WI38 (cell line): Measurements from ENCODE around the gene PDE11A.

Experiments
- H3K4me3 ChIP-seq: 2 replicates; pipeline ENCODE4 v1.5.1; 2011; ENCODE audit warnings: low read depth, mild to moderate bottlenecking, control low read depth, low read length
- CTCF ChIP-seq: IDR thresholded peaks from 2 replicates; pipeline ENCODE4 v1.5.1; 2012; ENCODE audit warnings: low read depth, mild to moderate bottlenecking, control low read depth, low read length

Gene PDE11A

GRCh38 chr2:177595126-177595845 is 477.3 kb downstream of the PDE11A start:
- H3K4me3 ChIP-seq = no peak overlapping the region

GRCh38 chr2:177593402-177593801 is 479.2 kb downstream of the PDE11A start:
- no peak for TF ChIP-seq CTCF
- no peak overlapping the region for H3K4me3 ChIP-seq

More at GRCh38 chr2:177595126-177595845, 477.3 kb downstream of the PDE11A start:
- TF ChIP-seq CTCF = no peak

GRCh38 chr2:177592945-177593344 is 479.6 kb downstream of the PDE11A start:
- H3K4me3 ChIP-seq = no peak overlapping the region
- no peak for TF ChIP-seq CTCF

- TF ChIP-seq CTCF = no peak
These were observed 480.2 kb downstream of the PDE11A start for GRCh38 chr2:177592397-177592796.

GRCh38 chr2:177589186-177589585 is 483.4 kb downstream of the PDE11A start:
- no peak for TF ChIP-seq CTCF
- H3K4me3 ChIP-seq = no peak overlapping the region

More at GRCh38 chr2:177592397-177592796, 480.2 kb downstream of the PDE11A start:
- no peak overlapping the region for H3K4me3 ChIP-seq

- H3K4me3 ChIP-seq = no peak overlapping the region
- no peak for TF ChIP-seq CTCF
These were observed 483.9 kb downstream of the PDE11A start for GRCh38 chr2:177588671-177589070.

- no peak for TF ChIP-seq CTCF
These were observed 485.2 kb downstream of the PDE11A start for GRCh38 chr2:177587371-177587770.

More at GRCh38 chr2:177587371-177587770, 485.2 kb downstream of the PDE11A start:
- no peak overlapping the region for H3K4me3 ChIP-seq
